GM12873 (cell line): ENCODE data around the gene COL17A1.

ENCODE experiments used
- TF ChIP-seq, protein P1 (sequence below): IDR thresholded peaks from 2 replicates; pipeline ENCODE4 v1.5.1; 2012; ENCODE audit warnings: low read depth, mild to moderate bottlenecking, moderate library complexity, low read length, control low read depth; ENCODE audit not compliant: insufficient read depth; ENCODE audit errors: missing control alignments

COL17A1 gene

DNA sequence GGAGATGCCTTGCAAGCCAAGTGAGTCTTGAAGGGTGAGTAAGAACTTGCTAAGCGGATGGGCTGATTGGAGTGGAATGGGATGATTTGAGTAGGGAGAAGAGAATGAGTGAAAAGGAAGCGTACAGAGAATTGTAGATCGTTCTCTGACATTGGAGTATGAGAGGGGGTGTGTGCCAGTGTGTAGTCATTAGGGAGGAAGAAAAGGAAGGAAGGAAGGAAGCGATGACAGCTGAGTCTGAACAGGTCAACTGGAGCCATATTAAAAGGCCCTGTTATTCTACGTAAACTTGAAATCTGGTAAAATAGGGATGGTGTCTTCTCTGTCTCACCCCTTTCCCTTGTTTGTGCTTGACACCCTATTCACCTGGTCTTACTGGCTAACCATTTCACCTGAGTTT lies 63.7 kb downstream of the COL17A1 start:
- TF ChIP-seq, protein P1, sequence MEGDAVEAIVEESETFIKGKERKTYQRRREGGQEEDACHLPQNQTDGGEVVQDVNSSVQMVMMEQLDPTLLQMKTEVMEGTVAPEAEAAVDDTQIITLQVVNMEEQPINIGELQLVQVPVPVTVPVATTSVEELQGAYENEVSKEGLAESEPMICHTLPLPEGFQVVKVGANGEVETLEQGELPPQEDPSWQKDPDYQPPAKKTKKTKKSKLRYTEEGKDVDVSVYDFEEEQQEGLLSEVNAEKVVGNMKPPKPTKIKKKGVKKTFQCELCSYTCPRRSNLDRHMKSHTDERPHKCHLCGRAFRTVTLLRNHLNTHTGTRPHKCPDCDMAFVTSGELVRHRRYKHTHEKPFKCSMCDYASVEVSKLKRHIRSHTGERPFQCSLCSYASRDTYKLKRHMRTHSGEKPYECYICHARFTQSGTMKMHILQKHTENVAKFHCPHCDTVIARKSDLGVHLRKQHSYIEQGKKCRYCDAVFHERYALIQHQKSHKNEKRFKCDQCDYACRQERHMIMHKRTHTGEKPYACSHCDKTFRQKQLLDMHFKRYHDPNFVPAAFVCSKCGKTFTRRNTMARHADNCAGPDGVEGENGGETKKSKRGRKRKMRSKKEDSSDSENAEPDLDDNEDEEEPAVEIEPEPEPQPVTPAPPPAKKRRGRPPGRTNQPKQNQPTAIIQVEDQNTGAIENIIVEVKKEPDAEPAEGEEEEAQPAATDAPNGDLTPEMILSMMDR: no peak

DNA sequence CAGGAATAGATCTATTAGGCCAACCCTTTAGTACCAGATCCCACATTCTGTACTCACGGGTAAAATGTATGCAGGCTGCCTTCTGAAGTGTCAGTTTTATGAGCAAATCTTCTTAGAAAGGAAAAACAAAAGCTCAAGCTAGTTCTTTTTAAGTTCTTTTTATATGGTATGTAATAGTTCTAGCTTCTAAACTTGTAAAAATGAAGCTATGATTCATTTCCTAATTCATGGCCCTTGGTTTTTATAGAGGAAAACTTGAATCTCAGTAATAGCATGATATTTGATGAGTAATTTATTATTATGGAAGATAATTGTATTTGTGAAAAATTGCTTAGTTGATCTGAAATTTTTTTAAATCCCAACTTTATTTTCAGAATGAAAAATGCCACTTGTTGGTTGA lies 64.4 kb downstream of the COL17A1 start:
- TF ChIP-seq, protein P1: no peak

DNA sequence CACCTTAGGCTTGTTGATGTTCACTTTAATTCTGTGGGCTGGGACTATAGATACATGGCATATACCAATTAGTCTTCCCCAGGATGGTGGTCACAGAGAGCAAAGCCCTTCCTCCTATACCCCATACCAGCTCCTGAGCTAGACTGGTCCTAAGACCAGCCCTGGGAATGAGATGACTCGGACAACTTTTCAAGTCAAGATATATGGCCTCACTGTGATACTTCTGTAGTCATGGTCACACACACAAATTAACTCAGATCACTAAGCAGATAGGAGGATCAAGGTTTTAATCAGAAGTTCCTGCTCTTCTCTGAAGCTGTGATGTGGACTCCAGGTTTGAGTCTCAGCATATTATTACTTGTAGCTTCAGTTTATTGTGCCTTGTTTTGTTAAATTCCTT lies 65.7 kb downstream of the COL17A1 start:
- TF ChIP-seq, protein P1: no peak

DNA sequence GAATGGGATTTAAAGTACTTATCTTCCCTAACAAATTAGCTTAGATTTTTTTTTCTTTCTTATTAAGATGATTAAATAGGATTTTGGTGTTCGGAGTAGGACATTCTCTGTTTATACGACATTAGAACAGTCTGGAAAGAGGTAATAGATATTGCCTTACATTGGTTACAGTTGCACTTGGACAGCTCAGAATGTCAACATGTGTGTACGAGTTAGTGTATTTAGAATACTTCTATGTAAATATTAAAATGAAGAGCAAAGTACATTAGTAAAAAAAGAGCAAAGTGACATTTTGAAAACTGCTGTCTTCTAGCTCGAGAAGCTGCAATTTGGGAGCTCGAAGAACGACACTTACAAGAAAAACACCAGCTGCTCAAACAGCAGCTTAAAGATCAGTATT lies 67.2 kb downstream of the COL17A1 start:
- TF ChIP-seq, protein P1: no peak

DNA sequence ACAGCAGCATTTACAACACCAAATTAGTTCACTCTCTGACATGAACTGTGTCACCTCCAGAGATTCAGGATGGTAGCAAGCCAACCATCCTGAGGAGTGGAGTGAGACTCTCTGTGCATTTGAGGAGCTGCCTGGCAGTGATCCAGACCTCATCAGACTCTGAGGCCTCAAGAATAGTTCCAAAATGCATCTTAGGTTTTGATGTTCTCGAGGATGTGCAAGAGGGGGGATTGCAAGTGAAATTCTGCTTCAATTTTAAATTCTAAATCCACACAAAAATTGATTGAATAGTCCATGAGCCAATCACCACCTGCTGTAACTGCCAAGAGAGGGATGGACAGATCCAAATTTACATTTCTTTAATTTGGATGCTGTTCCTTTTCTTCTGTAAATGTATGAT lies 69.0 kb downstream of the COL17A1 start:
- TF ChIP-seq, protein P1: no peak

DNA sequence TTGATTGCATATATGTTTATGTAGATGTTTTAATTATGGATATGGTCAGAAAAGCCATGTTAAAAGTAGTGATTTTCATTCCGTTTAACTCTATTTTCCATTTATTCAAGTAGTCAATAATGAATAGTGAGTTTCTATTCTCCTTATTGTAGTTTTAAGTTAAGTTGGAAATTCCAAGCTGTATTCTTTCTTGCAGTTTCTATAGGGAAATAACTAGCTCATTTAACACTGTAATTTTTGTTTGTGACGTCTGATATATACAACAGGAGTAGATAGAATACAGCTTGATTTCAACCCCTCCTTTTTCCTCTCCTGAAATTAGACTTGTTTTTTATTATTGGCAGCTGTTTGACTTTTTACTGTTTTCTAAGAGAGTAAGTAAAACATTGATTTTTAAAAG lies 71.5 kb downstream of the COL17A1 start:
- TF ChIP-seq, protein P1: no peak

DNA sequence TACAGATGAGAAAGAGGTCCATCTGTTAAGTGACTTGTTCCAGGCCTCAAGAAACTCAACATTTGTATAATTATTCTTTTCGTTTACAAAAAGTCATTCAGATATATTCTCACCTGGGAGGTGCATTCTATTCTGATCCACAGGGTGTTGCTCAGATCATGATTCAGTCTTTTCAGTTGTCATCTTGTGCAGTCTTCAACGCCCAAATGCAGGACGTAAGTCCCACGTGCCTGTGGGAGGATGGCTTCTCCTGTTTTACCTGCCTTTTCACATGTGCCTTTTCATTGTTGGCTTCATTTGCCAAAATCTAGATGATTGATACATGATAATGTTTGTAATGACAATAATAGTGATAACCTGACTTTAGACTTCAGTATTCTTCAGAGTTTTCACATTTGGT lies 72.2 kb downstream of the COL17A1 start:
- TF ChIP-seq, protein P1: no peak
